ENCODE measurements around the gene RAB23.

GRCh38 chr6:57222743-57223077, 603 bp upstream of the RAB23 start:
- TF ChIP-seq CTCF (IDR thresholded peaks at IDR 0.05) (no peak), EZH2 (IDR thresholded peaks at IDR 0.05; ENCODE audit: borderline replicate concordance, insufficient read depth, low read depth, low read length, poor library complexity, severe bottlenecking) (no peak)
